Measurements from ENCODE around the gene IRAG1.
"Not testable (repeated sequence)": the region's sequence is repeated elsewhere in the genome, so short reads cannot be mapped to it uniquely, and the experiment has no call there.

The IRAG1 gene

GRCh38 chr11:10699072-10699471 is 5.5 kb upstream of the IRAG1 start:
- DNase-seq, result no peak

GRCh38 chr11:10697323-10697620 is 3.7 kb upstream of the IRAG1 start:
- DNase-seq, result no peak

GRCh38 chr11:10696468-10697322 is 3.1 kb upstream of the IRAG1 start:
- no peak for DNase-seq

GRCh38 chr11:10695833-10696232 is 2.3 kb upstream of the IRAG1 start:
- DNase-seq, result no peak

GRCh38 chr11:10694486-10695239 is 1.1 kb upstream of the IRAG1 start:
- no peak for DNase-seq

- no peak for DNase-seq
Observed at GRCh38 chr11:10692531-10693115, 932 bp downstream of the IRAG1 start.

GRCh38 chr11:10688401-10688800 is 5.2 kb downstream of the IRAG1 start:
- DNase-seq, result no peak

GRCh38 chr11:10686311-10686710 is 7.2 kb downstream of the IRAG1 start:
- no peak for DNase-seq

- no peak for DNase-seq
Observed at GRCh38 chr11:10683429-10683828, 10.1 kb downstream of the IRAG1 start.

GRCh38 chr11:10680956-10681487 is 12.5 kb downstream of the IRAG1 start:
- DNase-seq, result no peak

- not testable (repeated sequence) for DNase-seq
Observed at GRCh38 chr11:10680279-10680678, 13.3 kb downstream of the IRAG1 start.

GRCh38 chr11:10679644-10680043 is 13.9 kb downstream of the IRAG1 start:
- no peak for DNase-seq

GRCh38 chr11:10678101-10678500 is 15.5 kb downstream of the IRAG1 start:
- DNase-seq, result no peak

GRCh38 chr11:10676919-10677318 is 16.6 kb downstream of the IRAG1 start:
- DNase-seq, result no peak

GRCh38 chr11:10674911-10675440 is 18.6 kb downstream of the IRAG1 start:
- DNase-seq, result no peak

- DNase-seq, result no peak
Observed at GRCh38 chr11:10674440-10674855, 19.1 kb downstream of the IRAG1 start.

- no peak for DNase-seq
Observed at GRCh38 chr11:10673501-10674062, 20.0 kb downstream of the IRAG1 start.

- no peak for DNase-seq
Observed at GRCh38 chr11:10670099-10670498, 23.5 kb downstream of the IRAG1 start.

- no peak for DNase-seq
Observed at GRCh38 chr11:10669258-10670033, 24.1 kb downstream of the IRAG1 start.

- no peak for DNase-seq
Observed at GRCh38 chr11:10667521-10667885, 26.1 kb downstream of the IRAG1 start.

- DNase-seq, result no peak
Observed at GRCh38 chr11:10666556-10667520, 26.7 kb downstream of the IRAG1 start.
